Tibial nerve (tissue), 4 donors: Measurements from ENCODE around the gene S100A9.

ENCODE experiments used
- EP300 ChIP-seq, 2 donors: sonication (generic); formaldehyde crosslinking; IDR thresholded peaks; one replicate each; pipeline ENCODE4 v1.6.1; 2017; ENCODE audit warnings: antibody characterized with exemption in 2 of 2, mild to moderate bottlenecking in 1 of 2
- POLR2A ChIP-seq, 2 donors: fragments of 450-650 bp; IDR thresholded peaks; one replicate each; pipeline ENCODE4 v1.6.1; 2017; ENCODE audit warnings: antibody characterized with exemption in 2 of 2, mild to moderate bottlenecking in 2 of 2, moderate library complexity in 2 of 2
- TF ChIP-seq, protein P1 (sequence below), 5 experiments: fragments of 200-600 bp in 3 of 5; fragments of 450-650 bp in 2 of 5; sonication (generic) in 3 of 5; IDR thresholded peaks; one replicate each; pipeline ENCODE4 v1.5.1; 2016 to 2019; ENCODE audit warnings: antibody characterized with exemption in 5 of 5, mild to moderate bottlenecking in 3 of 5, moderate library complexity in 2 of 5

DNA sequence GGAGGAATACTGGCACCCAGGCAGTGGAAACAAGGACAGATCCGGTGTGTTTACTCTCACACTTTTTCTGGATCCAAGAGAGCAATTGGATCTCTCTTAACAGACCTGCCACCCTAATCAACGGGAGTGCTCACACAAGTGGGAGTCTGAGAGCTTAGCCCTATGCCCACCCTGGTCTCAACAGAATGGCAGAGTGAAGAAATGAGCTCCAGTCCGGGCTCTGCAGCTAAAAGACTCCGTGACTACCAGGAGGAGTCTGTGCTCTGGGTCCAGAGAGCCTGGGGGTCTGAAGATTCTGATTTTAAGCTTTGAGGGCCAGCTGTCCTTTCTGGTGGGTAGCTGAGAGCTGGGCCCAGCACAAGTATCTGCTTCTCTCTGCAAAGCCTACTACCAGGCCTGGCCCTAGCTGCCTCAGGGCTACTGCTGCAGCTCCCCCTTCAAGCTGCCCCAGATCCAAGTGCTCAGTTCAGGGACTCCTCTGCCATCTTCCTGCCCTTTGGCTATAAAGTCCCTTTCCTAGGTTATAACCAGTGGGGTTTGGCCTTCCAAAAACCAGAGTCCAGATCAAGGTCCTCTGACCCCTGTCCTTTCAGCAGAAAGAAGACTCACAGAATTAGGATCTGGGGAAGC is 3.9 kb downstream of the S100A9 start:
- TF ChIP-seq, protein P1, sequence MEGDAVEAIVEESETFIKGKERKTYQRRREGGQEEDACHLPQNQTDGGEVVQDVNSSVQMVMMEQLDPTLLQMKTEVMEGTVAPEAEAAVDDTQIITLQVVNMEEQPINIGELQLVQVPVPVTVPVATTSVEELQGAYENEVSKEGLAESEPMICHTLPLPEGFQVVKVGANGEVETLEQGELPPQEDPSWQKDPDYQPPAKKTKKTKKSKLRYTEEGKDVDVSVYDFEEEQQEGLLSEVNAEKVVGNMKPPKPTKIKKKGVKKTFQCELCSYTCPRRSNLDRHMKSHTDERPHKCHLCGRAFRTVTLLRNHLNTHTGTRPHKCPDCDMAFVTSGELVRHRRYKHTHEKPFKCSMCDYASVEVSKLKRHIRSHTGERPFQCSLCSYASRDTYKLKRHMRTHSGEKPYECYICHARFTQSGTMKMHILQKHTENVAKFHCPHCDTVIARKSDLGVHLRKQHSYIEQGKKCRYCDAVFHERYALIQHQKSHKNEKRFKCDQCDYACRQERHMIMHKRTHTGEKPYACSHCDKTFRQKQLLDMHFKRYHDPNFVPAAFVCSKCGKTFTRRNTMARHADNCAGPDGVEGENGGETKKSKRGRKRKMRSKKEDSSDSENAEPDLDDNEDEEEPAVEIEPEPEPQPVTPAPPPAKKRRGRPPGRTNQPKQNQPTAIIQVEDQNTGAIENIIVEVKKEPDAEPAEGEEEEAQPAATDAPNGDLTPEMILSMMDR (IDR thresholded peaks at IDR 0.05) = no peak
- no peak for TF ChIP-seq POLR2A (IDR thresholded peaks at IDR 0.05)
- no peak for TF ChIP-seq EP300 (IDR thresholded peaks at IDR 0.05)
